ENCODE data around the gene TCEAL7. TPM values are rescaled to one million over a fixed set of nuclear protein-coding genes. Genes with fewer than 3 reads are reported as not detected.

Gene TCEAL7
- total RNA-seq, 1 experiment from 2014 or later = not detected

DNA sequence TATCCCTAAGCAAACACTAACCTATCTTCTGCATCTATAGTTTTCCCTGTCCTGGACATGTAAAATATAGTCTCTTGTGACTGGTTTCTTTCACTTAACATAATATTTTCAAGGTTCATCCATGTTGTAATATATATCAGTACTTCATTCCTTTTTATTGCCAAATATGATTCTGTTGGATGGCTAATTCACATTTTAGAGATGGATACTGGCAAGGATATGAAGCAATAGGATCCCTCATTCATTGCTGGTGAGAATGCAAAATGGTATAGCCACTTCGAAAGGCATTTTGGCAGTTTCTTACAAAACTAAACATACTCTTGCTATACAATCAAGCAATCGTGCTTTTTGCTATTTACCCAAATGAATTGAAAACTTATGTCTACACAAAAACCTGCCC, 33.0 kb downstream of the TCEAL7 start:
- no peak overlapping the region for H2AFZ ChIP-seq
- BruUV-seq (replicated peaks) = no TSS peak

DNA sequence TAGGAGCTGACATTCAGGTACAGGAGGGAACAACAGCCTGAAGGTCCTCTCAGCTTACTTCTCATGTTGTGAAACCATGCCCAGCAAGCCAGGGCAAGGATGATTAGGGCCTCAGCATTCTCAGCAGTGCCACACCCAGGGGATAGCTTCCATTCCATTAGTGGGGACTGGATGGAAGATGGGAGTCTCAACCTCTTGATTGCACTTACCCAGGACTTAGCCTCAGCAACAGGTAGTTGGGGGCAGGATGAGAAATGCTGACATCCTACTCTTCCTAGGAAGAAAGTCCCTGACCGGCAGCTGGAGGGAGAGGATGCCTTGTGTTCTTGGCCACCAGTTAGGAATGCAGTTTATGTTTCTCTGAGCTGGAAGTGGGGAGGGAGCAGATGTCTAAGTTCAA, 37.5 kb downstream of the TCEAL7 start:
- H4K20me1 ChIP-seq (ENCODE audit: insufficient read depth) = no peaks in the 10 kb centered on the region
- no peaks in the 10 kb centered on the region for H3K36me3 ChIP-seq (ENCODE audit: low read depth)
- ChIA-PET POLR2A (ENCODE audit: unreplicated experiment) (no interaction called here), CTCF (no interaction called here)
- H3F3A ChIP-seq (ENCODE audit: insufficient read depth, low read depth) = no peaks in the 10 kb centered on the region
- H3K9me3 ChIP-seq (ENCODE audit: insufficient read depth, low read depth) = no peaks in the 10 kb centered on the region
- H3K27me3 ChIP-seq (ENCODE audit: insufficient read depth, low read depth) = no peaks in the 10 kb centered on the region
- no peak for DNase-seq
- no peaks in the 10 kb centered on the region for H3K9me2 ChIP-seq (ENCODE audit: insufficient read depth)
- TF ChIP-seq, protein P1, sequence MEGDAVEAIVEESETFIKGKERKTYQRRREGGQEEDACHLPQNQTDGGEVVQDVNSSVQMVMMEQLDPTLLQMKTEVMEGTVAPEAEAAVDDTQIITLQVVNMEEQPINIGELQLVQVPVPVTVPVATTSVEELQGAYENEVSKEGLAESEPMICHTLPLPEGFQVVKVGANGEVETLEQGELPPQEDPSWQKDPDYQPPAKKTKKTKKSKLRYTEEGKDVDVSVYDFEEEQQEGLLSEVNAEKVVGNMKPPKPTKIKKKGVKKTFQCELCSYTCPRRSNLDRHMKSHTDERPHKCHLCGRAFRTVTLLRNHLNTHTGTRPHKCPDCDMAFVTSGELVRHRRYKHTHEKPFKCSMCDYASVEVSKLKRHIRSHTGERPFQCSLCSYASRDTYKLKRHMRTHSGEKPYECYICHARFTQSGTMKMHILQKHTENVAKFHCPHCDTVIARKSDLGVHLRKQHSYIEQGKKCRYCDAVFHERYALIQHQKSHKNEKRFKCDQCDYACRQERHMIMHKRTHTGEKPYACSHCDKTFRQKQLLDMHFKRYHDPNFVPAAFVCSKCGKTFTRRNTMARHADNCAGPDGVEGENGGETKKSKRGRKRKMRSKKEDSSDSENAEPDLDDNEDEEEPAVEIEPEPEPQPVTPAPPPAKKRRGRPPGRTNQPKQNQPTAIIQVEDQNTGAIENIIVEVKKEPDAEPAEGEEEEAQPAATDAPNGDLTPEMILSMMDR (conservative IDR thresholded peaks at IDR 0.05) = no peak
- TF ChIP-seq EZH2 (IDR thresholded peaks at IDR 0.05; ENCODE audit: low read depth) = no peak
- H3K79me2 ChIP-seq (ENCODE audit: low read depth) = no peaks in the 10 kb centered on the region
- intact Hi-C loops (cut with micrococcal nuclease; ENCODE audit: unreplicated experiment) = no loop called here
- H3K4me1 ChIP-seq (replicated peaks; ENCODE audit: insufficient read depth) = peaks cover 6% of the 10 kb centered on the region
- no peak overlapping the region for H3K27ac ChIP-seq
- no peak overlapping the region for H3K4me3 ChIP-seq
- no peak overlapping the region for H3K4me2 ChIP-seq
- no peak overlapping the region for H2AFZ ChIP-seq
- no TSS peak for BruUV-seq (replicated peaks)

More for the DNA sequence above, 33.0 kb downstream of the TCEAL7 start:
- Histone ChIP-seq H3K4me2 (peak overlapping the region; percentile 17; the same call in 1 of the 2 replicates), H4K20me1 (ENCODE audit: insufficient read depth) (no peaks in the 10 kb centered on the region), H3K9me2 (ENCODE audit: insufficient read depth) (no peaks in the 10 kb centered on the region), H3K36me3 (ENCODE audit: low read depth) (no peaks in the 10 kb centered on the region), H3K79me2 (ENCODE audit: low read depth) (no peaks in the 10 kb centered on the region), H3K4me3 (no peak overlapping the region), H3K4me1 (replicated peaks; ENCODE audit: insufficient read depth) (peaks cover 12% of the 10 kb centered on the region), H3K27me3 (ENCODE audit: insufficient read depth, low read depth) (no peaks in the 10 kb centered on the region), H3F3A (ENCODE audit: insufficient read depth, low read depth) (no peaks in the 10 kb centered on the region), H3K9me3 (ENCODE audit: insufficient read depth, low read depth) (no peaks in the 10 kb centered on the region), H3K27ac (no peak overlapping the region)
- ChIA-PET CTCF (no interaction called here), POLR2A (ENCODE audit: unreplicated experiment) (no interaction called here)
- no peak for DNase-seq
- no peak for TF ChIP-seq EZH2 (IDR thresholded peaks at IDR 0.05; ENCODE audit: low read depth)
- TF ChIP-seq, protein P1 (conservative IDR thresholded peaks at IDR 0.05) = no peak
- intact Hi-C loops (cut with micrococcal nuclease; ENCODE audit: unreplicated experiment) = no loop called here

GRCh38 chrX:103369479-103369878, 39.4 kb downstream of the TCEAL7 start:
- no peaks in the 10 kb centered on the region for H3K9me2 ChIP-seq (ENCODE audit: insufficient read depth)
- DNase-seq = no peak
- no peak overlapping the region for H3K4me2 ChIP-seq
- no peaks in the 10 kb centered on the region for H3K9me3 ChIP-seq (ENCODE audit: insufficient read depth, low read depth)
- no peak overlapping the region for H3K27ac ChIP-seq
- no peak overlapping the region for H3K4me3 ChIP-seq
- no peaks in the 10 kb centered on the region for H3F3A ChIP-seq (ENCODE audit: insufficient read depth, low read depth)
- no peaks in the 10 kb centered on the region for H3K79me2 ChIP-seq (ENCODE audit: low read depth)
- peaks cover 5% of the 10 kb centered on the region; the same call in 1 of the 2 replicates for H3K4me1 ChIP-seq (replicated peaks; ENCODE audit: insufficient read depth)
- H3K36me3 ChIP-seq (ENCODE audit: low read depth) = no peaks in the 10 kb centered on the region
- no peak overlapping the region for H2AFZ ChIP-seq
- POLR2A ChIA-PET (ENCODE audit: unreplicated experiment) = no interaction called here
- CTCF ChIA-PET = no interaction called here
- TF ChIP-seq, protein P1 (conservative IDR thresholded peaks at IDR 0.05) = no peak
- TF ChIP-seq EZH2 (IDR thresholded peaks at IDR 0.05; ENCODE audit: low read depth) = no peak
- intact Hi-C loops (cut with micrococcal nuclease; ENCODE audit: unreplicated experiment) = no loop called here
- no TSS peak for BruUV-seq (replicated peaks)
- H3K27me3 ChIP-seq (ENCODE audit: insufficient read depth, low read depth) = no peaks in the 10 kb centered on the region
- H4K20me1 ChIP-seq (ENCODE audit: insufficient read depth) = no peaks in the 10 kb centered on the region

Measured in PC-9 (cell line).